OCI-LY7 (cell line): Measurements from ENCODE around the gene PODXL2. TPM values are rescaled to one million over a fixed set of nuclear protein-coding genes. Genes with fewer than 3 reads are reported as not detected.

ENCODE experiments used
- BruUV-seq: library from RNA; stranded (reverse); fragments of 400-500 nt; replicated peaks from 2 replicates; lab custom pipeline; 2021; lab: Mats Ljungman, UMichigan
- CTCF ChIA-PET: fragments of 300-600 bp; sonication (Branson Sonifier 250); formaldehyde crosslinking; loops from one replicate; lab custom pipeline; 2022; ENCODE audit warnings: antibody characterized with exemption; ENCODE audit not compliant: unreplicated experiment; lab: Charles Lee
- POLR2A ChIA-PET: fragments of 300-600 bp; sonication (Branson Sonifier 250); formaldehyde crosslinking; loops from one replicate; lab custom pipeline; 2022; ENCODE audit warnings: antibody characterized with exemption; lab: Charles Lee
- DNase-seq: peaks from one replicate; pipeline ENCODE4 v3.0.0-alpha.2; 2015; ENCODE audit warnings: low spot score
- H2AFZ ChIP-seq: fragments of 200-600 bp; sonication (generic), shearing (Covaris generic); 2 replicates; pipeline ENCODE4 v1.6.1; 2014; ENCODE audit warnings: mild to moderate bottlenecking, antibody characterized with exemption, low read length, moderate library complexity
- H3K27ac ChIP-seq: fragments of 200-600 bp; sonication (generic); 2 replicates; pipeline ENCODE4 v1.5.1; 2014; ENCODE audit warnings: mixed run types, low read depth, mild to moderate bottlenecking, moderate library complexity, low read length, inconsistent platforms; ENCODE audit not compliant: poor library complexity, severe bottlenecking
- H3K36me3 ChIP-seq: fragments of 200-600 bp; sonication (generic); 2 replicates; pipeline ENCODE4 v1.6.1; 2014; ENCODE audit warnings: mild to moderate bottlenecking, antibody characterized with exemption, low read length, moderate library complexity, mixed read lengths; ENCODE audit not compliant: insufficient read depth
- H3K4me1 ChIP-seq: fragments of 200-600 bp; sonication (generic); 2 replicates; pipeline ENCODE4 v1.5.1; 2014; ENCODE audit warnings: mild to moderate bottlenecking, low read length; ENCODE audit not compliant: insufficient read depth, poor library complexity, severe bottlenecking
- H3K4me2 ChIP-seq: fragments of 200-600 bp; sonication (generic); 2 replicates; pipeline ENCODE4 v1.6.1; 2014; ENCODE audit warnings: mild to moderate bottlenecking, low read length
- H3K4me3 ChIP-seq: fragments of 200-600 bp; sonication (generic); 2 replicates; pipeline ENCODE4 v1.5.1; 2014; ENCODE audit warnings: mild to moderate bottlenecking, low read depth, low read length; ENCODE audit not compliant: poor library complexity, severe bottlenecking
- H3K79me2 ChIP-seq: fragments of 200-600 bp; sonication (generic); 2 replicates; pipeline ENCODE4 v1.6.1; 2016; ENCODE audit warnings: low read depth, mild to moderate bottlenecking, low read length, moderate library complexity, mixed read lengths; ENCODE audit not compliant: insufficient read depth
- H3K9me2 ChIP-seq: fragments of 200-600 bp; sonication (generic); 2 replicates; pipeline ENCODE4 v1.6.1; 2016; ENCODE audit warnings: mild to moderate bottlenecking, low read length, mixed read lengths; ENCODE audit not compliant: insufficient read depth
- H3K9me3 ChIP-seq: fragments of 200-600 bp; sonication (generic); 2 replicates; pipeline ENCODE4 v1.6.1; 2014; ENCODE audit warnings: mild to moderate bottlenecking, mixed run types, low read length, mixed read lengths
- H4K20me1 ChIP-seq: fragments of 200-600 bp; sonication (generic); 2 replicates; pipeline ENCODE4 v1.6.1; 2014; ENCODE audit warnings: mild to moderate bottlenecking, antibody characterized with exemption, low read length, moderate library complexity, mixed read lengths; ENCODE audit not compliant: insufficient read depth
- EZH2phosphoT487 ChIP-seq: fragments of 200-600 bp; sonication (generic); IDR thresholded peaks from 2 replicates; pipeline ENCODE4 v1.6.1; 2018; ENCODE audit warnings: low read depth, borderline replicate concordance, mild to moderate bottlenecking, mixed run types, antibody characterized with exemption, low read length, moderate library complexity, mixed read lengths
- intact Hi-C: fragments of 100-400 bp; cut with micrococcal nuclease; formaldehyde crosslinking; loops from one replicate; pipeline ENCODE4 v1.10.0; 2022; ENCODE audit not compliant: unreplicated experiment
- total RNA-seq, 2 experiments: library from RNA; depleted of rRNA in 1 of 2; stranded (reverse); fragments of >200 nt in 1 of 2; shearing (Covaris generic) in 1 of 2; gene quantifications; 2 replicates each; pipeline ENCODE4 v1.2.3, GENCODE V29; 2014 to 2022
- TF ChIP-seq, protein P1 (sequence below): fragments of 200-600 bp; sonication (generic); conservative IDR thresholded peaks from 2 replicates; pipeline ENCODE4 v1.5.1; 2014; ENCODE audit warnings: mild to moderate bottlenecking, antibody characterized with exemption, low read length, moderate library complexity, mixed read lengths

The PODXL2 gene
- total RNA-seq, 2 experiments from 2014 or later: 16.1 to 29.4 TPM

DNA sequence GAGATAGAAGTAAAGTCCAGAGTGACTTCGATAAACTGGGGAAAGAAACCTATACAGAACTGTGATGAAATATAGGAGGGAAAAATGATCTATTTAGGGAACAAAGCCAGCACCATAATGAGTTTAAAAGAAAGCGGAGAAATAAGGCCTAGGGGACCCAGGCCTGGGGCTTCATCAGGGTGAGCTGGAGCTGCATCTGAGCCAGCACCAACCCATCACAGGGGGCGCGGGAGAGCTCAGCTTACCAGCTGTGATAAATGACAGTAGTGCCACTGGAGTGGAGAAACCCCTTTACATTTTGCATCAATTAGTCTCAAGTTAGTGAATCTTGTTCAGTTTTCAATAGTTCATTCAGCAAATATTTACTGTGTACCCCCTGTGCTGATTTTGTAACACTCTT is 21.3 kb downstream of the PODXL2 start:
- Histone ChIP-seq H2AFZ (no peak overlapping the region), H3K27ac (no peak overlapping the region), H3K9me2 (no peaks in the 10 kb centered on the region), H3K4me3 (no peak overlapping the region), H3K9me3 (no peaks in the 10 kb centered on the region), H3K4me2 (no peak overlapping the region), H3K79me2 (no peaks in the 10 kb centered on the region), H3K4me1 (no peaks in the 10 kb centered on the region), H4K20me1 (no peaks in the 10 kb centered on the region), H3K36me3 (0 out of 2 replicates have a peak, but pooled peaks cover 4% of the 10 kb centered on the region)
- no TSS peak for BruUV-seq
- ChIA-PET CTCF (no interaction called here), POLR2A (no interaction called here)
- intact Hi-C loops: no loop called here
- no peak for DNase-seq
- TF ChIP-seq, protein P1, sequence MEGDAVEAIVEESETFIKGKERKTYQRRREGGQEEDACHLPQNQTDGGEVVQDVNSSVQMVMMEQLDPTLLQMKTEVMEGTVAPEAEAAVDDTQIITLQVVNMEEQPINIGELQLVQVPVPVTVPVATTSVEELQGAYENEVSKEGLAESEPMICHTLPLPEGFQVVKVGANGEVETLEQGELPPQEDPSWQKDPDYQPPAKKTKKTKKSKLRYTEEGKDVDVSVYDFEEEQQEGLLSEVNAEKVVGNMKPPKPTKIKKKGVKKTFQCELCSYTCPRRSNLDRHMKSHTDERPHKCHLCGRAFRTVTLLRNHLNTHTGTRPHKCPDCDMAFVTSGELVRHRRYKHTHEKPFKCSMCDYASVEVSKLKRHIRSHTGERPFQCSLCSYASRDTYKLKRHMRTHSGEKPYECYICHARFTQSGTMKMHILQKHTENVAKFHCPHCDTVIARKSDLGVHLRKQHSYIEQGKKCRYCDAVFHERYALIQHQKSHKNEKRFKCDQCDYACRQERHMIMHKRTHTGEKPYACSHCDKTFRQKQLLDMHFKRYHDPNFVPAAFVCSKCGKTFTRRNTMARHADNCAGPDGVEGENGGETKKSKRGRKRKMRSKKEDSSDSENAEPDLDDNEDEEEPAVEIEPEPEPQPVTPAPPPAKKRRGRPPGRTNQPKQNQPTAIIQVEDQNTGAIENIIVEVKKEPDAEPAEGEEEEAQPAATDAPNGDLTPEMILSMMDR: no peak
- TF ChIP-seq EZH2phosphoT487: no peak

DNA sequence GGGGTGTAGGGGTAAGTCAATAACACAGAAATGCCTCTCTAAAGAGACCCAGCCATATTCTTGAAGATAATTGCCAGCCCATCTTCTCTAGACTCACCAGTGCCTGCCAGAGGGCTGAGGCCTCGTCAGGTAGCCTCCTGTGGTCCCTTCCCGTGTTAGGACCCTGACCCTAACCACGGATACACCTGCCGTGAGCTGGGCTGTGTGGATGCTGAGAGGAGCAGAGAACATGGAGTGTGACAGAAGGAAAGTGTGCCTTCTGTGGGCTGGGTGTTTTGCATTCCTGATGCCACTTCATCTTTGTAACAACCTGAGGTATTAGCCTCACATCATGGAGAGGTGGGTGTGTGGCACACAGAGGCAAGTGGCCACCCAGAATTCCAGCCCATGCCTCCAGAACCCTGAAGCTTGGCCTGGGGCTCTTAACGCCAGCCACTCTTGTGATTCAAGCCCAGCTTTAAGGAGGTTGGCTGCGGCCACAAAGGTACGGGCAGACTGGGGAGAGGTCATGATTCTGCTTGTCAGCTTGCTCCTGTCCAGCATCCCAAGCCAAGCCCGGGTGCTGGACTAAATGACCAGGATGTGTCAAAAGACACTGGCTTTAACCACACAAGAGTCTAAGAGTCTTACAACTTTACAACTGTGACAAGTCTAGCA is 22.7 kb downstream of the PODXL2 start:
- Histone ChIP-seq H3K79me2 (no peaks in the 10 kb centered on the region), H3K9me3 (no peaks in the 10 kb centered on the region), H3K4me3 (no peak overlapping the region), H3K4me2 (no peak overlapping the region), H3K36me3 (0 out of 2 replicates have a peak, but pooled peaks cover 2% of the 10 kb centered on the region), H3K9me2 (no peaks in the 10 kb centered on the region), H3K4me1 (no peaks in the 10 kb centered on the region), H3K27ac (no peak overlapping the region), H4K20me1 (no peaks in the 10 kb centered on the region), H2AFZ (no peak overlapping the region)
- intact Hi-C loops: loop anchor here (1.0 to 2.0 kb wide), 3 partner anchors 181 to 320 kb away; no protein-coding TSS in a partner anchor
- no TSS peak for BruUV-seq
- ChIA-PET POLR2A (interaction anchor here (0.6 kb wide), 1 partner anchor 14 kb away, joined by 4 read pairs; no protein-coding TSS in a partner anchor), CTCF (no interaction called here)
- DNase-seq: no peak
- TF ChIP-seq EZH2phosphoT487: no peak
- TF ChIP-seq, protein P1: no peak
